Activated CD4-positive, alpha-beta T cell treated with anti-CD3 and anti-CD28 coated beads, Interleukin-2, Interleukin-4, amounts not matched to agents 100 ng/mL and 50 ng/mL, durations not matched to agents 16 hours and 8 hours (primary cell): ENCODE data around the gene TFEB.

Source experiments
- DNase-seq: peaks from one replicate; pipeline ENCODE4 v3.0.0-alpha.2; 2020; ENCODE audit warnings: low spot score

Gene TFEB

DNA sequence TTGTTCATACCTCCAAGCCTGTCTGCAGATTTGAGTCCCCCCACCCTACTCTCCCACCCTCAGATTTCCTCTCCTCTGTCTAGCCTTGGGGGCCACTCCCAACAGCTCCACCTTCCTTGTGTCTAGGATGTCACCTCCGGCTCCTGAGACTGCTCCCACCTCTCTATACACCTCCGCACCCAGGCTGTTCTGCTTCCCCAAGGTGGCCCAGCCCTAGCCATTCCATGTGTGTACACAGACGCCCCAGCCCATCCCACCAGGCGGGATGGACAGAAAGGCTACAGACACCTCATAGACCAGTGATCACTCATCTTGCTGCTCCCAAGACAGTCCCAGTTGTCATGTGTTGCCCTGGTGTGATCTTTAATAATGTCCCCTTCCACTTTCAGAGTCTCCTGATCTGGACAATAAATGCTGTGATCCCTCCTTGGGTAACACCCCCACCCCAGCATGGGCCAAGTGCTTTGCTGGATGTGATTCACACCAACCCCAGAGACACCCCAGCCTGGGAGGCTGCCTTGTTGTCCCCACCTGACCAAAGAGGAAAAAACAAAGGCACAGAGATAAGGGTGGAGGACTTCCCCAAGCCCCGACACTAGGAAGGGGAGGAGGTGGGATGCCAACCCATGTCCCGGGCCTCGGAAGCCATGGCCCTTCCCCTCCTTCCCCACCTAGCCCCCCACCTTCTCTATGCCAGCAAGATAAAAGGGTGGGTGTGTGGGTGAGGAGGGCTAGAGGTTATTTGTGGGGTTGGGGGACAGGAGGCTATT lies 61.0 kb downstream of the TFEB start:
- no peak for DNase-seq

DNA sequence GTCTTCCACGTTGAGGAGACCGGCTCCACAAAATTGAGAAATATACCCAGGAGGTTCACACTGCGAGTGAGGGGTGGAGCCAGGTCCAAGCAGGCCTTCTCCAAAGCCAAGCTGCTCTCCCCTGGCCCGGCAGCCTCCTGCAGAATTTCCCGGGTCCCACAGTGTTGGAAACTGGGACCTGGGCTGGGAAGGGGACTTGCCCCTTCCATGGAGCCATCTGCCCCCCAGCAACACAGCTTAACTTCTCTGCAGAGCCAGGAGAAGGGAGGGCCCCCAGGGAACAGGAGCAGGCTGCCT lies 61.8 kb downstream of the TFEB start:
- DNase-seq: no peak

DNA sequence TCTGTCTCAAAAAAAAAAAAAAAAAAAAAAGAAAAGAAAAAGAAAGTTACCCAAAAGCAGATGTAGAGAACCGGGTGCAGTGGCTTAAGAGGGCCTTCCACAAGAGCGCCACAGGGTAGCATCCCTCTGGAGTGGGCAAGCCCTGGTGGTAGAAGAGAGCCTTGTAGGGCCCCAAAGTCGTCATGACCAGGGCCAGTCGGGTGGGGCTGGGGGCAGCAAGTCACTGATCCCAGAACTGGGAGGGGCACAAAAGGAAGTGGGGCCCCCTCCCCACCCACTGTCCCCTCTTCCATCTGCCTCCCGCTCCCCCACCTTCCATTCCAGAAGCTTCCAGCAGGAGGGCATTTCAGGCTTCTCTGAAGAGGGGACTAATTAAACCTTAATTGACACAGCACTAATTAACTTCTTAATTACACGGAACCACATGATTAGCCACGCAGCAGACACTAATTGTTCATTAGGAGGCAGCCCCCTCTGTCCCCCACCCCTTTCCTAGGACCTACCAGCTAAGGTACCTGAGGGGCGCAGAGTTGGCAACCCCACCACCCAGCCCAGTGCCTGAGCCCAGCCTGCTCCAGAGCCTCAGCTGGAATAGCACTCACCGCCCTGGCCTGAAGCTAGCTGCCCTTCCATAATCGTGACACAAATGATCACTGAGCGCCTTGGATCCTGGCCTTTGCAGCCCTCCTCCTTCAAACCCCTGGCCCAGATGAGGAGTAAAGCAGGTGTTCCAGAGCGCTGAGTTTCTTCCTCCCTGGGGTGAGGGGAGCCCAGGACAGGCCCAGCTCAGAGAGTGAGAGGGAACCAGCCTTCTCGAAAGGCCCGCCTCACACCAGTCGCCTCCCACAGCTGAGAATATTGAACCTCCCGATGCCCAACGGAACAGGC lies 62.3 kb downstream of the TFEB start:
- DNase-seq: no peak

DNA sequence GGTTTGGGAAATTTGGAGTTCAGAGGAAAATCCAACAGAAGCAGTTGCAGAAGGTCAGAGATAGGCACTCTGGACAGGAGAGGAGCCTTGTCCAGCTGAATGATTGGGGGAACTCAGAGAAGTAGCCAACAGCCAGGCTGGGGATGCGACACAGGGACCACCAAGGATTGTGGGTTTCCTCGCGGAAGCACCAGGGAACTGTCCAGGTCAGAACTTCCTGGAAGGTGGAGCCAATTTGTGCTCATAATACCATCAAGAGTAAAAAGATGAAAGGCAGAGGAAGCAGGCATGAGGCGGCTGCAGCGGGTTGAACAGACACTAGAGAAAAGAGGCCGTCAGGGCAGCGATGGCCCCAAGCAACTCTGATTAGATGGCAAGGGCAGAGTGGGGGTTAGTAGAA lies 63.4 kb downstream of the TFEB start:
- no peak for DNase-seq

DNA sequence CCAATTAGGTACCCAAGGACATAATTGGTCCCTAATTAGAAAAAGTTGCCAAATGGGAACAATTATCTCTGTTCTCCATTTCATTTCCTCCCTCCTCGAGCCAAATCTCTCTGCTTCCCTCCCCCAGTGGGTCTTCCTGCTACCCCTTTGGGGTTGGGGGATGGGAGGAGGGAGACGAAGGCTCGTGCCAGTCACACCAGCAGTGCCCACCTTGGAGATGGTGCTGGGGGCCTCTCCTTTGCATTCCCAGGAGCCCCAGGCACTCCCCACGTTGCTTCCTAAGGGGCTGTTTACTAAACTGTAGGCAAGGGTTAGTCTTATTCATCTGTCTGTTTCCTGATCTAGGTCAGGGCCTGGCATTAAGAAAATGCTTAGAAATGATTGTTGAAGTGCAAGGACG lies 64.0 kb downstream of the TFEB start:
- no peak for DNase-seq

DNA sequence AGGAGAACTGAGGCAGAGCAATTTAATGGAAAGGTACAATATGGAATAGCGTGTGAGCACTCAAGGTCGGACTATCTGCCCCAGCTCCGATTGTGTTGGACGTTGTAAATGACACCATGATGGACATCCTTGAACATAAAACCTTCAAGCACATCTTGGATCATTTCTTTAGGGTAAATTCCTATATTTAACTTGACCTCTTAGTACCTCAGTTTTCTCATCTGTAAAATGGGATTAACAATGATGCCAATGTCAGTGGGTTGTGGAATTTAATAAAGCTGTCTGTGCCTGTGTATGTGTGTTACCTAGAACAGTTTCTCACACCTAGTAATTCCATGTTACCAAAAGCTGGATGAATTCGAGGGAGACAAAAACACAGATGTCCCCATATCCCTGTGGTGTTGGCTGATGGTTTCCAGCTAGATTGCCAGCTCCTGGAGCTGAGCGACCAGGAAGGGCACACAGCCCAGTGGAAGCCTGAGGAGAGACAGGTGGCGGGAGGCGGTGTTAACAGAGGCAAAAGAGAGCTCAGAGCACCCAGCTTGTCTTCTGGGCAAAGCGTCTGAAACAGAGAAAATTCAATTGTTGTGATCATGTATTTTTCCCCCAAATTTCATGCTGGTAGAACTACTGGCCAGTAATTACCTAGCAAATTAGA lies 64.6 kb downstream of the TFEB start:
- DNase-seq: no peak

DNA sequence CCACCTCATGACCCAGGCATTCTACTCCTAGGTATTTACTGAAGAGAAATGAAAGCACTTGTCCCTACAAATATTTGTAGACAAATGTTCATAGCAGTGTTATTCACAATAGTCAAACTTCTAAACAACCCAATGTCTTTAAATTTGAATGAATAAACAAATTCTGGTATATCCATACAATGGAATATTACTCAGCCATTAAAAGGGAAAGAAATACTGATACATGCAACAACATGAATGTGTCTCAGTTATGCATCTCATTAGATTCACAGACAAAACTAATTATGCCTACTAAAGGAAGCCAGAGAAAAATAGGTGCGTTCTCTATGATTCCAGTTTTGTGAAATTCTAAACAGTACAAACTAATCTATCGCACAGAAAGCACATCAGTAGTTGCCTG lies 66.4 kb downstream of the TFEB start:
- no peak for DNase-seq

DNA sequence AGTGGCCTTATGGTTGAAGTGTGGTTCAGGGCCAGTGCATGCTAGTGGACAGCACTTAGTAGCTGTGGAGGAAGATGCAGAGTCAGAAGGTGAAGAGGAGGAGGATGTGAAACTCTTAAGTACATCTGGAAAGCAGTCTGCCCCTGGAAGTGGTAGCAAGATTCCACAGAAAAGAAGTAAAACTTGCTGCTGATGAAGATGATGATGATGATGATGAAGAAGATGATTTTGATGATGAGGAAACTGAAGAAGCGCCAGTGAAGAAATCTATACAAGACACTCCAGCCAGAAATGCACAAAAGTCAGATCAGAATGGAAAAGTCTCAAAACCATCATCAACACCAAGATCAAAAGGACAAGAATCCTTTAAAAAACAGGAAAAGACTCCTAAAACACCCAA lies 68.2 kb downstream of the TFEB start:
- DNase-seq: no peak

DNA sequence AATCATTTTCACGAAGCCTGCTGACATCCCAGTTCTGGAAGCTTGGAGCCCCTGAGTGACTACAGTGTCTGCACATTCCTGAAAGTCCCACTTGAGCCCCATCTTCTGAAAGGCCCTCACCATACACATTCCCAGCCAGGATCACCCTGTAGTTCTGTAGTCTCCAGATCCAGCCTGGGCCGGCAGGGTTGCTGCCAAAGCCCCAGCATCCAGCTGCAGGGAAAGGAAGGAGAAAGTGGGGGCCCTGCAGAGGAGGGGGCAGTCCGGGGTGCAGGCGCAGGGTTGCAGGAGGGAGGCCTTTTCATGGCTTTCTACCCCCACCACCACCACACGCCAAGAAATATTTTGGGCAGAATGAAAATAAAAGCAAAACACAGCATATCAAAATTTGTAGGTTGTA lies 71.1 kb downstream of the TFEB start:
- no peak for DNase-seq

DNA sequence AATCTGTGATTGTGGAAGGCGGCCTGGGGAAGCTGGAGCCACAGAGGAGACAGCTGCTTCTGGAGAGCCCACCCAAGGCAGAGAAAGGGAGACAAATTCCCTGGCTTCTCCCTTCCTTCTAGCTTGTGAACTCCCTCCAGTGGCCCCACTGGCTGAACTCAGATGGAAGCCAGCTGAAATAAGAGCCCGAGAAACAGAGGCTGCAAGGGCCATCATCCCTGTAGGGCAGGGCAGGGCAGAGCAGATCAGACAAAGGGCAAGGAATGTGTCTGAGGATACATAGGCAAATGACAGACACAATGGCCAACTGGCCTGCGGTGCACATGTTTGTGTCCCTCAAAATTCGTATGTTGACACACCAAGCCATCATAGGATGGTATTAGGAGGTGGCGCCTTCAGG lies 71.8 kb downstream of the TFEB start:
- no peak for DNase-seq

DNA sequence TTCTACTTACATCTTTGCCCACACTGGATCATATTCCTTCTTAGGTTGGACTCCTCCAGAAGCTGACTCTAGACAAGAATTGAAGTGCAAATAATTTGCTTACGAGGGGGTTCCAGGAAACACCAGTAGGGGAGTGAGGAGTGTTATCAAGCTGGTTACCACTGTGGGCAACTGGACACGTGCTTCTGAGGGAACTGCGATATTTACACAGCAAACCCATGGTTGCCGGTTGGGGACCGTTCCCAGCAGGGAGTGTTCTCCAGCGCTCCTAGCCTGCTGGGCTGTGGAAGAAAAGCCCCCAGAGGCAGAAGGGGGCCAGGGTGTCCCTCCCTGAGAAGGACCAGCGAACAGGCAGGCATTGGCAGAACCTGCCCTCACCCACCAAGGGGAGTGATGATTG lies 75.5 kb downstream of the TFEB start:
- no peak for DNase-seq

DNA sequence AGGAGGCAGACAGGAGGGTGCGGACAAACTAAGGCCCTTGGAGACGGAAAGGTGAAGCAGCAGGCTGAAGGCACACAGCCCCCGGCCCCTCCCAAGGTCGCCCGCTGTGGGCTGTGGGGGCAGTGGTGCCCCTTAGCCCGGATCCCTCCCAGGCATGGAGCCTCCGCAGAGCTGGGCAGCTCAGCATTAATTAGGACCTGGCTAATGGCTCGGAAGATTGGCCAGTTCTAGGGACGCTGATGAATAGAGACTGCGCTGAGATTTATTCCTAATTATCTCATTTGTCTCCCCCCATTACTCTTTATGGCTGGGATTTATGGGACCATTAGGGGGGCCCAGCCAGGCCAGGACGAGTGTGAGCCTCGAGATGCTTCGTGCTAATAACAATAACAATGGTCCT lies 76.8 kb downstream of the TFEB start:
- no peak for DNase-seq

DNA sequence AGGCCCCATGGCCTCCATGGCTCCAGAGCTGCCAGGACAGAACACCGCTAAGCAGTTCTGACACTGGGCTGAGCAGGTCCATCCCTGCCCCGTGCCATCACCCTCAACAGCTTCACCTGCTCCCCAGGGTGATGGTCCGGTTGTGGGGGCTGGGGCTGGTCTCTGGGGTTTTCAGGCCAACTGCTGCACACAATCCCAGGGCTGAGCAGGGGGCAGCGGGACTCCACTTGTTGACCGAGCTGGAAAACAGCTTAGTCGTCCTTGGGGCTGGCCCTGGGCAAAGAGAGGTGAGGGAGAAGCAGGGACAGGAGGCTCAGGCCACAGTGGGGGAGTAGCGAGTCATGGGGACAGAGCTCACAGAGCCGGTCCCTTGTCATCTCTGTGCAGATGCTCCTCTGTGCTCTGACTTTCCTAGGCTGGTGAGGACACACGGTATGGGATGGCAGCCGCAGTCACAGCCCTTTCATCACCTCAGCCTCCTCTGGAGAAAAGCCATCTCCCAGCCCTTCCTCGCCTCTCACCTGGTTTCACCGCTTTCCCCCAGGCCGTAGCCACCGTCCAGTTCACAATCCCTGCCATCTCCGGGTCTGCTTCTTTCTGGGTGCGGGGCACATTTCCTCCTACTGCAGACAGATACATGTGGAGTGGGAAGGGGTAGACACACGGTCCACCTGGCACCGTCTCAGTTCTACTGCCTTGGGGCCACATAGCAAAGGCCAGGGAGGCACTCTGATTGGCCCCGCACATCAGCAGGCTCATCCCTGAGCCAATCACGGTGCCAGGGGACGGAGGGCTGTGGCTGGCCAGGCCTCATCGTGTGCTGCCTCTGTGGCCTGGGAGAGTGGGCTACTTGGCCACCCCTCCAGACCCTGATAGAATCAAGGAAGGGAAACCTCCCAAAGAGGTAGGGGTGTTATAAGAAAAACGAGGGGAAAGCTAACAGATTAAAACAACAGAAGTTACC lies 78.0 kb downstream of the TFEB start:
- no peak for DNase-seq

DNA sequence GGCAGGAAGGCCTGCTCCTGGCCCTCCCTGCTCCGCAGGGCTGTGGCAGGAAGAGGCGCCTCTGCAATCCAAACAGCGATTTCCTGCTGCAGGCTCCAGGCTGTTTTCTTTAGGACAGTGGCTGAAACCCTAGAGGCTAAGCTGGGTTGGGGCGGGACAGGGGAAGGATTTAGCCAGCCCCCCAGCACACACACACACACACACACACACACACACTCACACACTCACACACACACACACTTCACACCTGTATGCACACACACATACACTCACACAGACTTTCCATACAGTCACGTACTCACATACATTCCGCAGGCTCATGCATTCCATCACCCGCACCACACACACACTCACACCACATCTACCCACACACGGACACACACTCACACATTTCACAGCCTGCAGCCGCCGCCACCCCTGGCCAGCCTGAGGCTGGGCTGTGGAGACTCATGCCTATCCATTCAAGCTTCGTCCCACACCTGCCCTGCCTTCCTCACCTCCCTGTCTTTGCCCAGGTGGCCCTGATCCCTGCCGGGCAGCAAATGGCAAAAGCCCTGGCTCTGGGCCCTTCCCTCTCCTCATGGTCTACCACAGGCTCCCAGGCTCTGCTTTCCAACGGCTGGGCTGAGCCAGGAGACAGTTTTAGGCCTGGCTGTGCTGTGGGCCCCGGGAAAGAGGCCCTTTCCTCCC lies 79.3 kb downstream of the TFEB start:
- no peak for DNase-seq

DNA sequence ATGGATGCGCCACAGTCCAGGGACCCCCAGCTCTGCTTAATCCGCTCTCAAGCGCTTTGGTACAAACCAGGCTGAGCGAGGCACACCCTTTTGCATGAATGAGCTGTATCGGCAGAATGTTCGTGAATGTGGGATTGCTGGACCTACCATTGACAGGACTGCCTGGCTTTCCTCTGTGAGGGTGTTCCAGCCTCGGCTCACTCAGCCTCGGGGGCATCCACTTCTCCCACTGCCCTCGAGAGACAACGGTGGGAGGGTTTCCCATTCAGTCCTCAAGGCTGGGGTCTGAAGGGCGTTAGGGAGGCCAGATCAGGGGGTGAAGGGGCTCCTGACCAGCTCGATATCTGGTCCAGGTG lies 79.8 kb downstream of the TFEB start:
- DNase-seq: no peak

DNA sequence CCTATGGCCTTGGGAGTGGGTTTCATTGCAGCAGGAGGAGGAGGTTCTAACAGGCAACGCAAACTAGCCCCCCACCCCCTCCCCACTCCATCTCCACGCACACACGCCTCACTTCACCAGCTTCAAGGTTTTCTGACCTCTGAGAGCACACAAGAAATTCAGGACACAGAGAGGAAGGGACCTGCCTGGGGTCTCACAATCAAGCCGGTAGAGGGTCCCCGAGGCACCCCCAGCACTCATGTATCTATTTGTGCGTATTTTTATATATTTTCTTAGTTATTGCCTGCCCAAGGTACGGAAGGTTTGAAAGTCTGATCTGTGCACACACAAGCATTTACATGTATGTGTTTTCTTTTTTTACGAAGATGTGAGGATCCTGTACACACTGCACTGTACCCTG lies 80.2 kb downstream of the TFEB start:
- no peak for DNase-seq

DNA sequence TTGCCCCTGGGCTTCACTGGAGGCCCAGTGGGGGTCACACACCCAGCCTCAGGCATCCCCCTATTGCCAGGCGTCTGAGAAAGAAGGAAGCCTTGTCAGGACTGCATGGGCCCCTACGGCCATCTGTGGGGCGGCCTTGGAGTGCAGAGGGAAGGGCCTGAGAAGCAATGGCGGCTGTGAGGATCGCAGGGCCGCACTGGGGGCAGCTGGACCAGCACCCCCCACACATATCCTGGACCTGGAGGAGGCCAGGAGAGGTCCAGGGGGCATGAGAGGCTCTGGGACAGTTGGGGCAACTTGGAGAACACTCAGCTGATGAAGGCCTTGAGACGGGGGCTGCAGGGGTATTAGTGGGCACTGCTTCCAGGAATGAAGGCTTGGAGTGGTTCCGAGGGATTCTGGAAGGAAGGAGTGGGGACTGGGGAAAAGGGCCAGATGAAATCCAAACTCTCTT lies 80.7 kb downstream of the TFEB start:
- no peak for DNase-seq

DNA sequence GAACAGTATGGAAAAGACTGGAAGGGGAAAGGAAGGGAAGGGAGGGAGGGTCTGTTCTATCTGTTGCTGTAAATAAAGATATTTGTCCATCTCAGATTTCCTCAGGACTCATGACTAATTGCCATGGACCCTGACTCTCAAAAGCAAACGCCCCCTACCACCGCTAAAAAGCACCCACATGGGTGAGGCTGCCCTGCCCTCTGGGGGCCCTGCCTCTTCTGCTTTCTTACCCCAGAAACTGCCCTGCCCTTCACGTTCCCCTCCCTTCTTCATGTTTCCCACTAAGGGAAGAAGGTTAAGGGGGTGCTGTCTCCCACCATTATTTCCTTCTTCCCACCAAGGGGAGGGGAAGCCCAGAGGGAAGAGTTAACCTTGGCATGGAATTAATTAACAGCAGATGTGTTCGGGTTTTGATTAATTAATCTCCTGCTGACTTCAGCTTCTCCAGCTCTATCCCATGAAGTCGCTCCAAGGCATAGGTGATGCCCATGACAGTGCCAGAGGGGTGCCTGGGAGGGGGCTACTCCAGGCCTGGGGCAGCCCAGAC lies 81.2 kb downstream of the TFEB start:
- DNase-seq: no peak

DNA sequence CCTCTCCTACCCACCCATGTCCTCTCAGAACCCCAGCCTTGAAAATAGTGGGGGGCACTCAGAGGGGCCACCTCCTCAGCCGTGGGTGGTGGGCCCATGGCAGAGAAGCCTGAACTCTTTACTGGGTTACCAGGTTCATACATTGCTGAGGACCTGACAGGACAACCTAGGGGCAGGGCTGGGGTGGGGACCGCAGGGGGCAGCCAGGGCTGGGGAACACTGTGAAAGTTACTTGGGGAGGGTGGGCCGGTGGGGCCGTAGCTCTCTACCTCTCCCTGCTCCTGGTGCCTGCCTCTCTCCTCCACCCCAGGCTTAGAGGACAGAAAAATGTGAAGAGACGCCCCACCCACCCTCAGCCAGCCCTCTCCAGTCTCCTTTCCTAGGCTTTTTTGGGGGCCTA lies 81.7 kb downstream of the TFEB start:
- DNase-seq: no peak

DNA sequence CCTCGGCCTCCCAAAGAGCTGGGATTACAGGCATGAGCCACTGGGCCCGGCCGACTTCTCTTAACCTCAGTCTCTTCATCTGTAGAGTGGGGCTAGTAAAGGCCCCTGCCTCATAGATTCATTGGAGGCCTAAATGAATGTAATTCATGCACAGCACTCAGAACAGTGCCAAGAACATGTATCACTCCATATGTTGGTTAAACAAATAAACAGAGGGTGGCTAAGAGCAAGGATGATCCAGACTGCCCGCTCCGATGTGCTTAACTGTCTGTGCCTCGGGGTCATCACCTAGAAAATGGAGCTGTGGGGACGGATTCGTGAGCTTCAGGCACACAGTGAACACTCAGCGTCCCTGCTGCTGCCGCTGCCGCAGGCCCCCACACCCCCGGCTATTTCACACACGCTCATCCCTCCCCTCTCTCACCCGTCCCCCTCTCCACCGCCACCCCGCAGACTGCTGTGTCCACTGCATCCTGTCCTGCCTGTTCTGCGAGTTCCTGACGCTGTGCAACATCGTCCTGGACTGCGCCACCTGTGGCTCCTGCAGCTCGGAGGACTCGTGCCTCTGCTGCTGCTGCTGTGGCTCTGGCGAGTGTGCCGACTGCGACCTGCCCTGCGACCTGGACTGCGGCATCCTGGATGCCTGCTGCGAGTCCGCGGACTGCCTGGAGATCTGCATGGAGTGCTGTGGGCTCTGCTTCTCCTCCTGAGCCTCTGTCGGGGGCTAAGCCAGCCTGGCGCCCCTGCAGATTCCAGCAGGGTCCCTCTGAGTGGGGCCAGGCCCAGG lies 82.3 kb downstream of the TFEB start:
- DNase-seq: no peak
